DMS53 treated with DMSO at 0.1 percent for 48 hours (cell line): ENCODE data around the gene BRINP3.

Source experiments
- DNase-seq: peaks from one replicate; lab custom pipeline; 2025; ENCODE audit not compliant: unreplicated experiment; lab: John Stamatoyannopoulos, UW

BRINP3 gene

DNA sequence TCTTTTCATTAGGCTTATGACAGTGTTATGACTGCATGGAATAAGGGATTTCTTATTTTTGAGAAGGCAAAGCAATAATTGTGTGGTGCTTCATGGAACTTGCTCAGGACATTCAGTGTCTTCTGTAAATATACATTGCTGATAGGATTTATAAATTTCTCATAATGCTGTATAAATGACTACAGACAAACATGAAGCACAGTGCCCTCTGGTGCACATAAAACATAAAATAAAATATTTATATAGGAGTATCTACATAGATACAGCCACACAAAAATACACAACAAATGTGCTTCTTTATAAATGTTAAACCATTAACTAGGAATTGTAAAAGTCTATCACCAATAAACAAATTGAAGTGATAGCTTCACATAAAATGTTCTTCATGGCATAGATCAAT is 24.1 kb downstream of the BRINP3 start:
- no peak for DNase-seq

DNA sequence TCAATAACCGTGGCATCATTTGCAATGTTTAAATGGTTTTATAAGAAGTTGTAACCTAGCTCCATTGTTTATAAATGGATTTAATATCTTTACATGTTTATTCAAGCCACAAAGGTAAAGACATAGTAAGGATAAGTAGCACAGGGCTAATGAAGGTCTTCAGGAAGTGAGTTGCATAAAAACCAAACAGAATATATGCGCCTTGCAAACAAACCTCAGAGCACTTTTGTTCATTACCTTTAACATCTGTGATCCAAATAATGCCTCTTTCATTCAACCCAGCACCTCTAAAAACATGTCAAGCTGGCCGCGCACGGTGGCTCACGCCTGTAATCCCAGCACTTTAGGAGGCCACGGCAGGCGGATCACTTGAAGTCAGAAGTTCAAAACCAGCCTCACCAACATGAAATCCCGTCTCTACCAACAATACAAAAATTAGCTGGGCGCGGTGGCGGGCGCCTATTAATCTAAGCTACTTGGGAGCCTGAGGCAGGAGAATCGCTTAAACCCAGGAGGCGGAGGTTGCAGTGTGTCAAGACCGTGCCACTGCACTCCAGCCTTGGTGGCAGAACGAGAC is 25.3 kb downstream of the BRINP3 start:
- DNase-seq: peak; percentile 64

DNA sequence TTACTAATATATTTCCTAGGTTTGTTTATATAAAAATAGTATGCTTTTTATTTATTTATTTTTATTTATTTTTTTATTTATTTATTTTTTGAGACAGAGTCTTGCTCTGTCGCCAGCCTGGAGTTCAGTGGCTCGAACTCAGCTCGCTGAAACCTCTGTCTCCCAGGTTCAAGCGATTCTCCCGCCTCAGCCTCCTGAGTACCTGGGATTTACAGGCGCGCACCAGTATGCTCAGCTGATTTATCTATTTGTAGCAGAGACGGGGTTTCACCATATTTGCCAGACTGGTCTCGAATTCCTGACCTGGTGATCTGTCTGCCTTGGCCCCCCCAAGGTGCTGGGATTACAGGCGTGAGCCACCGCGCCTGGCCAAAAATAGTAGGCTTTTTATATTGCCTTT is 33.2 kb downstream of the BRINP3 start:
- DNase-seq: no peak

DNA sequence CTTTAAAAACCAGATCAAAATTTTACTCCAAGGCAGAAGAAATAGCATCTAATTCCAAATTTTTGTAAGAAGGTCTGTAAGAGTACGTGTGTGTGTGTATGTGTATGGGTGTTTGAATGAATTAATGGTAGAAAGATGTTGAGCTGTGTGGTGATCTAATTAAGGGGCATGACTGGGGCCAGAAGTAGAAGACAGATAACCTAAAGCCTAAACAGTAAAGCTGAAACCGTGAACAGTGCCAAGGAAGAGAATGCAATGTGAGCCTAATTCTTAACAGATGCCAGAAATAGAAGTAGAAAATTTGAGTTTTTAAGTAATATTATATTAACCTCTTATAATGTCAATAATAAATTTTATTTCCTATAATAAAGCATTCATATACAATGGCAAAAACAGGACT is 38.2 kb downstream of the BRINP3 start:
- no peak for DNase-seq

DNA sequence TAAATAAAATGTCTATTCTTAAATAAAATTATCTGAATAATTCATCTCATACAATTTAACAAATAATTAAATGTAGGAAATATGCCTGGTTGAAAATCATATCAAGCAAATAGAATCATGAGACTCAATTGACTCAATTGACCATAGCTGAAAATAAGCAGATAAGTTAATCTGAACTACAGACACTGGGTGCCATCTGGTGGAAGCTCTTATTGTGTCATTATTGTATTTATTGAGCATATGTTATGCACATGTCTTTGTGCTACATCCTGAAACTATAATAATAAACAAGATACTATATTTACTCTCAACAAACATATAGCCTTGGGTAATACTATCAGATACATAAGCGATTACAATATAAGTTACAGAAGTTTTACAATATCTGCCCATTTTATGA is 41.0 kb downstream of the BRINP3 start:
- DNase-seq: peak; percentile 28

DNA sequence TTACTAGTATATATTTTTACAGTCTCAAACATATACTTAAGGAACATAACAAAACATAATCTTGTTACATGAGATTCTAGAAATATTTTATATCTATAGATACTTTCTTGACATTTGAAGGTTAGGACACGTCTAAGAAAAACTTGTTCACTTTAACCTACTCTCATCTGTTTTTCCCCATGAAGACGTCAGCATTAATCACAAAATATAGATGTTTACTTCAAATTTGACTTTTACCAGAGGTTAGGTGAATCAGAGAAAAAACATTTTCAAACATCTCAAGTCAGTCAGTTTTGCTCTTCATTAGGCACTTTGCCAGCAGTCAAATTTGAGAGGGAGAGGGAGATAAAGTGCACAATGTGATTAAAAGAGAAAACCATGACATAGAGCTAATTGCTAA is 47.7 kb downstream of the BRINP3 start:
- DNase-seq: no peak

DNA sequence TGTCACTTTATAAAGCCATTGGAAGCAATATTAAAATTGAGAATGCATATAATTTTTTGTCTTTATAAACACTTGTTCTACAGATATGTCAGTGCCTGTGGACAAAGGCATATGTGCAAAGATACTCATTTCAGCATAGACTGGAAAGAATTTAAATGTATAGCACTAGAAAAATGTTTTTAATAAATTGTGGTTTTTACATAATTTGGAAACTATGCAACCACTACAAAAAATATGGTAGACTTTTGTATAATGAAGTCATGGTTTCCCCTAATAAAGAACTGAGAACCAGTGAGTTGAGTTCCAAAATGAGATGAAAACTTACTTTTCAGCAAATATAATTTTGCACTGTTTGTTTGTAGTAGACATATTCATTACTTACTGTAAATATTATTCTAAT is 48.5 kb downstream of the BRINP3 start:
- no peak for DNase-seq

DNA sequence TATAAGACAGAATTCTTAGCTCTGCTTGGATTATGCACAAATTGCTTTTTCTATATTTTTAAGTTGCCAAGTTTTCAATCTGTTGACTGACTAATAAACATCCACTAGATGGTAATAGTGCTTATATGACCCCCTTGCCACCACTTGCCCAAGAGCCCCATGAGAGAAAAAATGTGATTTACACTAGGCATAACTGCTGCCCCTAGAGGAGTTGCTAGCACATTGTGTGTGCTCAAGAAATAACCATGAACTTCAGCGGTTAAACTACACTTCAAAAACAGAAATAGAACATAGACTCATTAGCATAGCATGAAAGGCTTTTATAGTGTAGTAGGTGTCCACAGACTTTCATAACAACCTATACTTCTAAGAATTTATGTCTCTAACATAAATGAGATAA is 61.4 kb downstream of the BRINP3 start:
- no peak for DNase-seq

DNA sequence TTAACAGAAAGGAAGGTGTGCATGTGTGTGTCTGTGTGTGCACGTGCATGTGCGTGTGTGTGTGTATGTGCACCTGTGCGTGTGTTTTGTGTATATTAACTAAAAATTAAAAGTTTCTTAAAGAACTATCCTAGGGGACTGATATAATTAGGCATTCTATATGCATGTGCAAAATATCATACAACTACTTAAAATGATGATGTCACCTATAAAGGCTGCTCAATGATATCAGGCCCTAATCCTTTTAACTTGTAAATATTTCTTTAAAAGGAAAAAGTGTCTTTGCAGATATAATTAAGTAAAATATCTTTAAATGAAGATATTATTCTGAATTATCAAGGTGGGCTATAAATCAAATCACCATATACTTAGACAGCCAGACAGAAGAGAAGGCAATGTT is 64.5 kb downstream of the BRINP3 start:
- DNase-seq: no peak

DNA sequence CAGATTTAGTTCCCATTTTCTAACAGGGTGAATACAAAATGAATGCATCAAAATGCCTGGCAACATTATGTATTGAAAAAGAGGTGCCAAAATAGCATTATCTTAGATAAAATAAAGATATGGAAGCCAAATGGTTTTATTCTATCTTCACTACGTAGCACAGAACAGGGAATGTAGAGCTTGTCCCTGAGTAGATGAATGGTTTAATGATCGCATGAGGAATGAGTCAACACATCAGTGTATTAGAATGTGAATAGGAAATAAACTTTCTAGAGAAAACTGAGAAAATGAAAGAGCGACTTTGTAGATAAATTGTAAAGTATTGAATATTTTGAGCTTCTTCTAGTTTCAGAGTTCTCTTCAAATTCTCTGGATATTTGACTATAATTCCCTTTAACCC is 74.3 kb downstream of the BRINP3 start:
- DNase-seq: no peak

DNA sequence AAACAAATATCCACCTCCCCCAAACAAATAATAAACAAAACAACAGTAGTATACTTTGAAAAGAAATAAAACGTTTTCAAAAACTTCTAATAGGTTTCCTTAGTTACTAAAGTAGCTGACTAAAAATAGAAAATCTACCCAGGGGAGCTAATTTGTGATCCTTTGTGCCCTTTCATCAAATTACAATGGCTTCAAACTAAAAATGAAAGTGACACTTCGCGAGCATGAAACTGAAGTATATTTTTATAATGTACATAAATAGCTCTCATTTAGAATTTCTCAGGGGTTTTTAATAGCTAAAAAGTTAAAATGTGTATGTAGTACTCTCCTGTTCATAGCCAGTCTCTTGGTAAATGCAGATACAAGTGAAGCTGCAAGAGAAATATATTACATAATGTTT is 78.4 kb downstream of the BRINP3 start:
- no peak for DNase-seq

DNA sequence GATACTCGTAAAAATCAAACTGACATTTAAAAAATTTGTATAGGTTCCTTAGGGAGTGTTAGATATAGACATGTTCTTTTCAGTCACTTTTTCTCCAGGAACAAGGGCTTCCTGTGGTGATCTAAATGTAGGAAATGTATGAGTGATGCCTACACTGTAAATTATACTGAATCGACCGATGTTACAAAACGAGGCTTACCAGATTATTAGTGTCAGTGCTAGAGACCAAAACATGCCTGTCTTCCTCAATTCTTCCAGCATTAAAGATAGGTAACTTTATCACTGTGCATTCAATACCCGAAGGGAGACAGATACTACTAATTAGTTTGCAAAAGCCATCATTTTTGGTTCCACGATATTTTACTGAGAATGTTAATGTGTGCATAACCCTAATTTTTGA is 86.1 kb downstream of the BRINP3 start:
- DNase-seq: no peak

DNA sequence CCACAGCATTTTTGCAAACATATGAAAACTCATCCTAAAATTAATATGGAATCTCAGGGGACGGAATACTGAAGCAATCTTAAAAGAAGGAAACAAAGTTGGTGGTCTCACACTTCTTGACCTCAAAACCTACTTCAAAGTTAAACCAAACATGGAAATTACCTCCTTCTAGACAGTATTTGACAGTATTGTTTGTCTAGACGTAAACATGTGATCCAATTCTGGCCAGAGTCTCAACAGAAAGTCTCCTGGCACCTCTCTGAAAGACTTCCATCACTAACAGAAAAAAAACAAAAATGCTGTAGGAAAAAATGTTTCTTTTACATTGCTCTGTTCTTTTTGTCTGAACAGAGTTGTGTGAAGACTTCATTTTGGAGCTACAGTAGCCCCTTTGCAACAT is 99.7 kb downstream of the BRINP3 start:
- no peak for DNase-seq

DNA sequence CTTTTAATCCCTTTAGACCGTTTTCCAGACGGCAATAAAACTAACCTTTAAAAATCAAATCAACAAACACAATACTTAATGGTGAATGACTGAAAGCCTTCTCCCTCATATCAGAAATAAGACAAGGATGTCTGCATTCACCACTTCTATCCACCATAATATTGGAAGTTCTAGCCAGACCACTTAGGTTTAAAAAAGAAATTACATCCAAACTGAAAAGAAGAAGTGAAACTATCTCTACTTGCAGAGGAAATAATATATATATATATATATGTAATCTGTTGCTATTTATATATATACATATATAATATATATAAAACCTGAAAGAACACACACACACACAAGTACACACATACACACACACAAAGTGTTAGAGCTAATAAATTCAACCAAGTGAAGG is 100.4 kb downstream of the BRINP3 start:
- DNase-seq: no peak

DNA sequence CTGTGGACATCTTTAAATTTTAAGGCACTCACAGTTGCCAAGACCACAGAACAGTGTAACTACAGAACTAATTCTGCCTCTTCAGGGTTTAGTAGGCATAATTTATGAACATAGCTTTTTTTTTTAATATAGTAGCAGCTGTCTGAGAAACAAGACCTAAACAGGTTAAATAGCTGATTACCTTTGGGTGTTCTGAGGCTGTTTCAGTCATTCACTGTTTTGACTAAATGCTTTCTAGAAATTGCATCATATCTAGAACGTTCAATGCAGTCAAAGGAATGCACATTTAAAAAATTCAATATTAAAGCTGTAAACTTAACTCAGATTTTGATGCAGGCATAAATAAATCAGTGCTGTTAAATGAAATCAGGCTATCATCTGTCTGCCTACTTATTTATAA is 101.6 kb downstream of the BRINP3 start:
- no peak for DNase-seq

DNA sequence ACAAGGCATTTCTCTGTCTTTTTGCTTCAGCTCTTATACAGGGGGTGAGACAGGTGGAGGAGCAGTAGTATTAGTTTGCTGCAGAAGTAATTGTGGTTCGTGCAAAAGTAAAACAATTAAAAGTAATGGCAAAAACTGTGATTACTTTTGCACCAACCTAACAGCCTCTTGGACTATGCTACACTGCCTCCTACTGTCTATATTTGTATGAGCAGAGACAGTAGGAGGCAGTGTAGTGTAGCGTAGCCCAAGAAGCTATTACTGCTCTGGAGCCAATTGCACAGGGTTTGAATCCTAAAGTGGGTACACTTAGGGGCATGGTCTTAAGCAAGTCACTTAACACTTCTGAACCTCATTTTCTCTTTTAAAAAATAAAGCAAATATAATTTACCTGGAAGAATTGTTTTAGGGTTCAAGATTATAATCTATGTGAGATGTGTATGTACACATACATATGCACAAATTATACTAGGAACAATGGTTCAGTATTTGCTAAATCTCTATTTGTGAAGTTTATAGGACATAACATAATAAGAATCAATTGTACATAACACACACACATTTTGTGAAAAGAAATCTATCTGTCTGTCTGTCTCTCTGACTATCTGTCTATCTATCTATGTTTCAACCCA is 103.8 kb downstream of the BRINP3 start:
- peak; percentile 14 for DNase-seq

DNA sequence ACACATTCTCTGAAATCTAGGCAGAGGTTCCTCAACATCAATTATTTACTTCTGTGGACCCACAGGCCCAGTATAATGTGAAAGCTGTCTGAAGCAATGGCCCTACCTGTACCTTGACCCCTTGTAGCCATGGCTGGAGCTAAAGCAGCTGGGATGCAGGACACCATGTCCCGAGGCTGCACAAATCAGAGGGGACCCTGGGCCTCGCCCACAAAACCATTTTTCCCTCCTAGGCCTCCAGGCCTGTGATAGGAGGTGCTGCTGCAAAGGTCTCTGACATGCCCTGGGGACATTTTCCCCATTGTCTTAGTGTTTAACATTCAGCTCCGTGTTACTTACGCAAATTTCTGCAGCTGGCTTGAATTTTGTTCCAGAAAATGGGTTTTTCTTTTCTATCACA is 110.5 kb downstream of the BRINP3 start:
- no peak for DNase-seq

DNA sequence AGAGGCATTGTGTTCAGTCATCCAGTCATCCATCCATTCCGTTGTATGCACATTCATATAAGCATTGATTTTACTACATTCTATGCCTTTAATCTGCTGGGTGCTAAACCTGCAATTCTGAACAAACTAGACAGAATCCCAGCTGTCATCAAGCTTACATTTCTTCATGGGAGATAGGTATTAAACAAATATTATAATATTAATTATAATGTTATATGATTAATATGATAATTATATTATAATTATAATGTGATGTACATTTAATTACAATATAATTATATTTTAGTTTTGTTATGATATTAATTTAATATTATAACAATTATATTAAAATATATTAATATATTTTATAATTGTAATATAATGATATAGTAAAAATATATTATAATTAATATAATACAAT is 112.4 kb downstream of the BRINP3 start:
- DNase-seq: no peak

DNA sequence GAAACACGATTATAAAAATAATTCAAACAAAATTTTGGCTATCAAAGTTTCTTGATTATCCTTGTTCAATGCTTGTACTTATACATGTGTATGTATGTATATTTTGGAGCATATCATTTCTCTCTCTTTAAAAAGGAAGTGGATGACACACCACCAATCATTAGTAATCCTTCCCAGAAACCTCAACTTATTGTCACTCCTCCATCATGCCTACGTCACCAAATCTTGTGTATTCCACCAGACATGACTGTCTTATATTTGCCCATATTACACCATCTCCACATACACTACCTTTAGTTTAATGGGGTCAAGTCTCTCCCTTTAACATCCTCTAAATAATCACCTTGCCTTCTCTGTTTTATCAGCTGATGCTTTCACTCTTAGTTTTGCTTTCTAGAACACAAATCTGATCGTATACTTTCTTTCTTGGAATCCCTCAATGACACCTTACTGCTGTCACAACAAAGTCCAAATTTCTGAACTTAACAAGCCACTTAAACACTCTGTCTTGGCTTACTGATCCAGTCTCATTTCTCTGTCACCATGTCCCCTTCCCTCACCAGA is 124.0 kb downstream of the BRINP3 start:
- no peak for DNase-seq

DNA sequence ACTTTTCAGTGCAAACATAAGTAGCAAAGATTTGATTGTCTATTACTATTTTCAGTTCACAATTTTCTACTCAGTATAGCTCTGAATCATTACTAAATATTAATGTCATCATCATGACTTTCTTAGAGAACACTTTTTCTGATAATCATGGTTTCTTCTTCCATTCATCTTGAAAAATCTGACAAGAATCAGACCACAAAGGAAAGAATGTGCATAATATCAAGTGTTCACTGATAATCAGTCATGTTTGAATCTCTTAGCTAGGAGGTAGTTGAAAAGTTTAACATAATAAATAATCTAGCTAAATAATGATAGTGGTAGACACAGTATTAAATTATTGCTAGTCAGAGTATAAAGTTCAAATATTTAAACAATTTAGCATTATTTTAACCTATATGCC is 133.2 kb downstream of the BRINP3 start:
- DNase-seq: no peak

DNA sequence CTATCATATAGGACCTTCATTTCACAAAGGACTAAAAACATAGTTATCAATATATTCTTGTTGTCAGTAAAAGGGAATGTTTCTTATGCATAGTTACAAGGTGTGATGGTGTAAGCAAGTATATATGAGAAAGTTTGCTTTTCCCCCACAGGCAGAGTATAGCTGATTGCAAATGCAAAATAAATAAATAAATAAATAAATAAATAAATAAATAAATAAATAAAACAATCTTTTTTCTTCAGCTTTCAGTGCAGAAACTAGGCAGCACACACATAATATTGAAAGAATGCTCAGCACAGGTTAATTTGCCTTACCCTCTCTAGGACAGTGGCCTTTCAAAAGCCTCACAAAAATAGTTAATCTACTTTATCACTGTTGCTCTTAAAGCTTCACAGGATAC is 138.8 kb downstream of the BRINP3 start:
- DNase-seq: no peak

DNA sequence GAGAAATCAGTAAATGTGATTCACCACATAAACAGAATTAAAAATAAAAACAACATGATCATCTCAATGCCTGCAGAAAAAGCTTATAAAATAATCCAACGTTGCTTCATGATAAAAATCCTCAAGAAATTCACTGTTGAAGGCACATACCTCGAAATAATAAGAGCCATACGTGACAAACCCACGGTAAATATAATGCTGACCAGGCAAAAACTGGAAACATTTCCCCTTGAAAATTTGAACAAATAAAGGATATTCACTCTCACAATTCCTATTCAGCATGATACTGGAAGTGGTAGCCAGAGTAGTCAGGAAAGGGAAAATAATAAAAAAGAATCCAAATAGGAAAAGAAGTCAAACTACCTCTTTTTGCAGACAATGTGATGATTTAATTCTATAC is 148.8 kb downstream of the BRINP3 start:
- no peak for DNase-seq

DNA sequence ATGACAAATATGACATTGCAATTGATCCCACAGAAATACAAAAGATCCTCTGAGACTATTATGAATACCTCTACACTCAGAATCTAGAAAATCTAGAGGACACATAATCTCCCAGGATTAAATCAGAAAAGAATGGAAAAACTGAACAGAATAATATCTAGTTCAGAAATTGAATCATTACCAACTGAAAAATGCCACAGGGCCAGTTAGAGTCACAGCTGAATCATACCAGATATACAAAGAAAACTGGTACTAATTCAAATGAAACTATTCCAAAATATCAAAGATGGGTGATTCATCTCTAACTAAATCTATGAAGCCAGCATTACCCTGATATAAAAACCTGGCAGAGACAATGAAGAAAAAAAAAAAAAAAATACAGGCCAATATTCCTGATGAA is 149.3 kb downstream of the BRINP3 start:
- DNase-seq: no peak
